Colonic mucosa (tissue), 4 donors: Measurements from ENCODE around the gene FOSL2. TPM values are rescaled to one million over a fixed set of nuclear protein-coding genes. Genes with fewer than 3 reads are reported as not detected.

Experiments used
- DNase-seq: peaks from one replicate; pipeline ENCODE4 v3.0.0-alpha.2; 2020
- H3K27ac ChIP-seq: fragments of 200-600 bp; one replicate; pipeline ENCODE4 v1.8.0; 2021
- H3K27me3 ChIP-seq: fragments of 200-600 bp; one replicate; pipeline ENCODE4 v1.8.0; 2021
- H3K36me3 ChIP-seq: fragments of 200-600 bp; one replicate; pipeline ENCODE4 v1.8.0; 2021
- H3K4me1 ChIP-seq: fragments of 200-600 bp; one replicate; pipeline ENCODE4 v1.8.0; 2021; ENCODE audit warnings: mild to moderate bottlenecking
- H3K4me3 ChIP-seq: fragments of 200-600 bp; one replicate; pipeline ENCODE4 v1.8.0; 2021
- H3K9ac ChIP-seq, 2 donors: one replicate each; pipeline ENCODE4 v1.7.0; 2013; ENCODE audit warnings: control low read depth in 2 of 2, low read depth in 2 of 2, low read length in 2 of 2
- H3K9me3 ChIP-seq: fragments of 200-600 bp; one replicate; pipeline ENCODE4 v1.8.0; 2021
- CTCF ChIP-seq: fragments of 200-600 bp; IDR thresholded peaks from one replicate; pipeline ENCODE4 v1.8.0; 2022; ENCODE audit warnings: antibody characterized with exemption, mild to moderate bottlenecking
- intact Hi-C: fragments of 100-400 bp; cut with DNase I; formaldehyde crosslinking; loops from one replicate; pipeline ENCODE4 v1.14.1; 2022
- total RNA-seq, 2 donors: library from RNA; stranded (reverse); fragmentation: NEBNext Ultra II Directional in 1 of 2; extraction: Animal tissue kit (Norgen Biotek cat#: 25700) in 1 of 2; gene quantifications; one replicate each; pipeline ENCODE4 v1.2.1, GENCODE V29; 2021
- donor health status: healthy.
- donor health status: DM: no; HTN: no; CAD: no.
- donor health status: DM: no; HTN: no; CAD: no.

The FOSL2 gene
- total RNA-seq, 2 donors from 2014 or later: 74.2 to 142 TPM

- Histone ChIP-seq H3K9ac (peak overlapping the region in 1 of 2 donors; percentile 88), H3K4me3 (no peak overlapping the region), H3K4me1 (peaks cover 5% of the 10 kb centered on the region), H3K27me3 (no peaks in the 10 kb centered on the region), H3K36me3 (no peaks in the 10 kb centered on the region), H3K9me3 (no peaks in the 10 kb centered on the region), H3K27ac (peak overlapping the region; percentile 68)
- no peak for TF ChIP-seq CTCF
- DNase-seq: no peak
- intact Hi-C loops: no loop called here
Measured at GRCh38 chr2:28366149-28366495, 26.5 kb upstream of the FOSL2 start.

- Histone ChIP-seq H3K27ac (peak overlapping the region; percentile 68), H3K9ac (peak overlapping the region; percentile 50 to 88), H3K4me1 (peaks cover 5% of the 10 kb centered on the region), H3K27me3 (no peaks in the 10 kb centered on the region), H3K36me3 (no peaks in the 10 kb centered on the region), H3K4me3 (no peak overlapping the region), H3K9me3 (no peaks in the 10 kb centered on the region)
- no peak for TF ChIP-seq CTCF
- DNase-seq: peak; percentile 80
- intact Hi-C loops: no loop called here
Measured at GRCh38 chr2:28366496-28367282, 26.0 kb upstream of the FOSL2 start.

- H3K4me3 ChIP-seq: no peak overlapping the region
- intact Hi-C loops: no loop called here
- H3K9ac ChIP-seq: peak overlapping the region in 1 of 2 donors; percentile 40
- H3K4me1 ChIP-seq: peaks cover 5% of the 10 kb centered on the region
- no peaks in the 10 kb centered on the region for H3K36me3 ChIP-seq
- no peak overlapping the region for H3K27ac ChIP-seq
- peak; percentile 73 for DNase-seq
- no peaks in the 10 kb centered on the region for H3K9me3 ChIP-seq
- TF ChIP-seq CTCF: no peak
- no peaks in the 10 kb centered on the region for H3K27me3 ChIP-seq
Measured at GRCh38 chr2:28367667-28368356, 24.8 kb upstream of the FOSL2 start.

DNA sequence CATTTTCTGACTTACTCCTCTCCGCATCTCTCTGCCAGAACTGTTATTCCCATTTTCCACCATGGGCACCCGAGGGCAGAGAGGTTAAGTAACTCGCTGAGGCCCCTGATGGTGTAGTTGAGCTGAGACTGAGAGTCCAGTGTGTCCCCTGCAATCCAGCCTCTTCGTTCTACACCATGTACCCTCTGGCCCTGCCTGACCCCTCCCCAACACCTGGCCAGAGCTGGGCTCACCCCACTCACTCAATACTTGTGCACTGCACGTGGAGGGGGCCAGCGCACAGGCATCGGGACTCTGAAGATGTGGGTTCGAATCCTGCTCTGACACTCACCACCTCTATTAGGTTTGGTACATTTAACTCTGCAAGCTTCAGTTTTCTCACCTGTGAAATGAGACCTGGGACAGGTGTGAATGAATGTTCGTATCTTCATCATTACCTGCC is 24.3 kb upstream of the FOSL2 start:
- Histone ChIP-seq H3K9ac (peak overlapping the region in 1 of 2 donors; percentile 40), H3K27me3 (no peaks in the 10 kb centered on the region), H3K27ac (no peak overlapping the region), H3K4me1 (peaks cover 5% of the 10 kb centered on the region), H3K36me3 (no peaks in the 10 kb centered on the region), H3K9me3 (no peaks in the 10 kb centered on the region), H3K4me3 (no peak overlapping the region)
- DNase-seq: no peak
- intact Hi-C loops: no loop called here
- TF ChIP-seq CTCF: no peak

- intact Hi-C loops: no loop called here
- TF ChIP-seq CTCF: no peak
- no peak overlapping the region for H3K27ac ChIP-seq
- H3K9ac ChIP-seq: peak overlapping the region in 1 of 2 donors; percentile 32
- no peaks in the 10 kb centered on the region for H3K27me3 ChIP-seq
- peaks cover 5% of the 10 kb centered on the region for H3K4me1 ChIP-seq
- no peak overlapping the region for H3K4me3 ChIP-seq
- no peak for DNase-seq
- H3K9me3 ChIP-seq: no peaks in the 10 kb centered on the region
- H3K36me3 ChIP-seq: no peaks in the 10 kb centered on the region
Measured at GRCh38 chr2:28369358-28369757, 23.3 kb upstream of the FOSL2 start.
